Stimulated activated CD8-positive, alpha-beta memory T cell treated with anti-CD3 and anti-CD28 coated beads, Interleukin-2, amount 100 ng/mL, for 1 hour (primary cell): Measurements from ENCODE around the gene CDC42BPG.

ENCODE experiments used
- DNase-seq, 2 donors: peaks; one replicate each; pipeline ENCODE4 v3.0.0-alpha.2; 2020; ENCODE audit warnings: low read depth in 2 of 2

Gene CDC42BPG

GRCh38 chr11:64790205-64791095, 54.0 kb downstream of the CDC42BPG start:
- DNase-seq, result no peak

- no peak for DNase-seq
These were observed 54.9 kb downstream of the CDC42BPG start for GRCh38 chr11:64789331-64790204.

DNA sequence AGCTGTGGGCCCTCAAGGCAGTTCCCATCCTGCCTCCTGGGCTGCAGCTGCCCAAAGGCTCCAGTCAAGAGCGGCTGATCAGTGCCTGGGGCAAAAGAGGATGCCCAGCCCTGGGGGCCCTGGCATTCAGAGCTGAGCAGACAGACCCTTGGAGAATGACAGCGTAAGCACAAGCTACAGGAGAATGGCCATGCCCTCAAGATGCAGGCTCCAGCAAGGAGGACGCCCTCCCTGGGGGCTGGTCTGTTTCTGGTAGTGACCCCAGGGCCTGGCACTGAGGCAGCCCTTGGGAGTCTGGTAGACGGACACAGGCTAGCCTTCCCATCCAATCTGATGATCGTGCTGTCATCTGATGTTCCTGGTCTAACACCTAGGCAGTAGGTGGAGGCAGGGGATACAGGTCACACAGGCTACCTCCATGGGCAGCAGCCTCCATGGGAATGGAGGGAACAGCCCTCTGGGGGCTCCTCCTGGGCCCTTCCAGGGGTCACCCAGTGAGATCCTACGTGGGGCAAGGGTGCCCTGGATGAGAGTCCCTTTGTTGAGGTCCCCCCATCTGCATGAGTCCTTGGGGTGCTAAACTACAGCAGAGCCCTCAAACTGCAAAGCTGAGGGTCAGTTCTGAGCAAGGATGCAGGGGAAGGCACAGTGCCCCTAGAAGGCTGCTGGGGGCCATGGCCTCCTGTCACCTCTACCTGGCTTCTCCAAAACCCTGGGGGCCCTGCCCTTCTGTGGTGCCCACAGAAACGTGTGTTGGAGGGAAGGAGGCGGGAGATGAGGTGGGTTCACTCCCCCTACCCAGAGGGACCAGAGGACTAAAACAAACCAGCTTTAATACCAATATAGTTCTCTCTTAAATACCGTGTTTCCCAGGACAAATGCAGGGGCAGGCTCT, 55.9 kb downstream of the CDC42BPG start:
- DNase-seq, result no peak

DNA sequence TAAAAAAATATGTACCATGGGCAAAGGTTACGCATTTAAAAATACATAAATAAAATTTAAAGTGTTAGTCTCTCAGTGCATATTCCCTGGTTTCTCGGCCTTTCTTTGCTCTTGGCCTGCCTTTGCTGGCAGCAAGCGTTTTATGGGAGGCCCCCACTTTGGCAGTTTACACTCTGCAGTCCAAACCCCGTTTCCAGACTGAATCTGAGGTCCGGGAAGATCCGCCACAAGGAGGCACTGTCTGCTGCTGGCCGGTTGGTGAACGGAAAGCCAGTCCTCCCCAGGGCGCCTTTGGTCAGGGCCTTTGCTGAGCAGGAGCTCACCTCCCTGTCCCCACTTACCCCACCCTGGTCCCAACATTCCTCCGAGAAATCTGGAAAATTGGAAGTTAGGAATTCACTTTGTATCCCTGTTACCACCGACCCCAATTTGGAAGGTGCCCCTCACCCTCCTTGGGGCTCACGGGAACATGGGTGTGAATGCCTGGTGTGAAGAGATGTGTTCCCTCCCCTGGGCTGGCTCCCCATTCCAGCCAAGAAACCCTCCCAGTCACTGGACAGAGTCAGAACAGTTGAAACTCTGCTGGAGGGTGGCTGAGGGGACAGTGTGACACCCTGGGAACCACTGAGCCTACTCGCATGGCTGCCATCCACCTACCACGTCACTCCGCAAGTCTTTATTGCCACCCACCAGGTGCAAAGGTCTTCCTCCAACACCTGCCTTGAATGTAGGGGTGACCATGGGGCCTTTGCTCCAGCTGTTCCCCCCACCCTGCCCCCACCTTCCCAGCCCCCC, 56.7 kb downstream of the CDC42BPG start:
- DNase-seq, result no peak

- no peak for DNase-seq
These were observed 58.1 kb downstream of the CDC42BPG start for GRCh38 chr11:64786308-64786707.

- DNase-seq, result no peak
These were observed 59.5 kb downstream of the CDC42BPG start for GRCh38 chr11:64784813-64785581.

DNA sequence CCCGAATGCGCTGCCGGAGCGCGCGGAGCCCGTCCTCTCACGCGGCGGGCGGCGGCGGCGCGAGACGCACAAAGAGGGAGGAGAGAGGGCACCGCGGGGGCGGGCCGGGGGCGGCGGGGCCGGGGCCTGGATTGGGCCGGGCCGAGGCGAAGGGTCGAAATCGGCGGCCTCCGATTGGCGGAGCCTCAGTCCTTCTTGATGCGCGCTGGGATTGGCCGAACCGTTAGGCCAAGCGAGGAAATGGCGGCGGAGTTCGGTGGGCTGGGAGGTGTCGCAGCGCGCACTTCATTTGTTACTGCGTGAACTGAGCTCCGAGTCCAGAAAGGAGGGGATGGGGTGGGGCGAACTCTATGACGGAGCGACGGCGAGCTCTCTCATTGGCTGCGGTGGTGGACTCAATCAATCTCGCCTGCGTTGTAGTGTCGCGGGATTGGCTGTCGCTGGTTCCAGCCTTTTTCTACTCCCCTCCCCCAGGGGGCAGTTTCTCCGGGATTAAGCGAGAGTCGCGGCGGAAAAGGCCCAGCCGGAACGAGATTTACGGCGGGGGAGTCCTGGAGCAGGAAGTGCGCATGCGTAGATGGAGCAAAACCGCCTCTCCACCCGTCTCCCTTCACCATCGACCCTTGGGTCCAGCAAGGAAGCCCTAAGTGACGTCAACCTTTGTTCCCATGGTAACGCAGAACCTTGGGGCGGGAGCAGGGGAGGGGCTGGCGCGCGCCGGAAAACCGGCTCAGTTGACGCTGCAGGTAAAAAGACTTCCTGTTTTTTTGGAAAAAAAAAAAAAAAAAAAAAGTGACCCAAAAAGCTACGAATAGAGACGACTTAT, 65.8 kb downstream of the CDC42BPG start, which contains the start of gene SF1:
Gene SF1, minus strand, starts transcription at position 70 of the 826 bp plus-strand sequence. CDS start 150 bp downstream, outside the sequence.
- peak; percentile 97 for DNase-seq

- no peak for DNase-seq
These were observed 66.3 kb downstream of the CDC42BPG start for GRCh38 chr11:64778223-64778472.

DNA sequence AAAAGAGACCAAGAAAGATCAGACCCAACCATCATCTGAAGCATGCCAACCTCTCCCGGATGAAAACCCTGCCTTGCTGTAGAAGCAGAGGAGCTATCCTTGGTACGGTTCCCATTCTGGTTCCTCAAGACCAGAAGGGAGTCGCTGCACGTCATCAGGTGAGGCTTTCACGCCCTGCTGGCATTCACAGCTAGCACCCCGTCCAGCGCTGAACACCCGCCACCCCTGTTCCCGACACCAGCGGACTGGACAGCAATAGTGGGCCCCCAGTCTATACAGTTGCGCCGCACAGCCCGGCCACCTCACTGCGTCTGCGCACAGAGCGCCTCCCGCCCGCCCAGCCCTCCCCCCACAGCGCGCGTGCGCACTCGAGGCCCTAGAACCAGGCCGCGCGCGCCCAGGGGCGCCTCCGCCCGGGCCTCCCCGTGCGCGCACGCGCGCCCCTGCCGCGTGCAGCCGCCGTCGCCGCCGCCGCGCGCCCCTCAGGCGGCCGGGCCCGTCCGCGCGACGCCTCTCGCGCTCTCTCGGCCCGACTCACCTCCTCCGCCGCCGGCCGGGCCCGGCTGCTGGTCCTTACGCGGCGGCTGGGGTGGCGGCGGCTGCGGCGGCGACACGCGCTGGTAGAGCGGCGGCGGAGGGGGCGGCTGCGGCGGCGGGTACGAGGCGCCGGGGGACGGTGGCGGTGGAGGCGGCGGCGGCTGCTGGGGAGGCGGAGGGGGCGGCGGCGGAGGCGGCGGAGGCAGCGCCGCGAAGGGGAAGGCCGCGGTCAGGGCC, 66.8 kb downstream of the CDC42BPG start:
- DNase-seq, result peak; percentile 64 to 74

GRCh38 chr11:64776875-64777274, 67.6 kb downstream of the CDC42BPG start:
- DNase-seq, result no peak

- DNase-seq, result no peak
These were observed 68.0 kb downstream of the CDC42BPG start for GRCh38 chr11:64776425-64776824.

- DNase-seq, result no peak
These were observed 70.3 kb downstream of the CDC42BPG start for GRCh38 chr11:64774144-64774543.
